ENCODE data around the gene ZNF747. TPM values are rescaled to one million over a fixed set of nuclear protein-coding genes. Genes with fewer than 3 reads are reported as not detected.
"Not testable (repeated sequence)": the region's sequence is repeated elsewhere in the genome, so short reads cannot be mapped to it uniquely, and the experiment has no call there.

Gene ZNF747
- total RNA-seq, 1 donor from 2014 or later = 8.0 TPM

GRCh38 chr16:30539000-30539964, 4.6 kb upstream of the ZNF747 start:
- intact Hi-C loops (cut with DNase I) = no loop called here
- DNase-seq (peak; percentile 66), ATAC-seq (ENCODE audit: poor library complexity) (peak; percentile 77)

- DNase-seq; ATAC-seq (ENCODE audit: poor library complexity); intact Hi-C loops (cut with DNase I): not testable (repeated sequence)
Observed at GRCh38 chr16:30536391-30537024, 1.9 kb upstream of the ZNF747 start.

- DNase-seq (peak; percentile 81), ATAC-seq (ENCODE audit: poor library complexity) (peak; percentile 59)
- intact Hi-C loops (cut with DNase I) = no loop called here
Observed at GRCh38 chr16:30535777-30536190, 1.1 kb upstream of the ZNF747 start.

- DNase-seq (no peak), ATAC-seq (ENCODE audit: poor library complexity) (peak; percentile 0)
- intact Hi-C loops (cut with DNase I) = no loop called here
Observed at GRCh38 chr16:30535106-30535776, 583 bp upstream of the ZNF747 start.

- intact Hi-C loops (cut with DNase I) = no loop called here
- DNase-seq = no peak
- ATAC-seq (ENCODE audit: poor library complexity) = peak; percentile 0
Observed at GRCh38 chr16:30533748-30534367, 800 bp downstream of the ZNF747 start.

GRCh38 chr16:30533146-30533522, 1.5 kb downstream of the ZNF747 start:
- intact Hi-C loops (cut with DNase I) = no loop called here
- ATAC-seq (ENCODE audit: poor library complexity) (no peak), DNase-seq (no peak)

GRCh38 chr16:30532285-30533145, 2.1 kb downstream of the ZNF747 start:
- intact Hi-C loops (cut with DNase I) = no loop called here
- no peak for ATAC-seq (ENCODE audit: poor library complexity)
- no peak for DNase-seq

GRCh38 chr16:30530163-30531037, 4.3 kb downstream of the ZNF747 start:
- intact Hi-C loops (cut with DNase I) = no loop called here
- DNase-seq (no peak), ATAC-seq (ENCODE audit: poor library complexity) (no peak)

GRCh38 chr16:30528799-30529457, 5.7 kb downstream of the ZNF747 start:
- ATAC-seq (ENCODE audit: poor library complexity) (no peak), DNase-seq (no peak)
- intact Hi-C loops (cut with DNase I) = loop anchor here (5.0 to 10.0 kb wide), 2 partner anchors 43 to 84 kb away; partner anchors contain the start of genes SEPHS2 and ZNF688

GRCh38 chr16:30527635-30528178, 7.0 kb downstream of the ZNF747 start:
- ATAC-seq (ENCODE audit: poor library complexity) (no peak), DNase-seq (no peak)
- intact Hi-C loops (cut with DNase I) = loop anchor here (5.0 to 10.0 kb wide), 2 partner anchors 45 to 83 kb away; partner anchors contain the start of genes SEPHS2 and ZNF688

GRCh38 chr16:30526823-30527634, 7.6 kb downstream of the ZNF747 start:
- ATAC-seq (ENCODE audit: poor library complexity) (peak; percentile 92), DNase-seq (peak; percentile 99)
- intact Hi-C loops (cut with DNase I) = loop anchor here (5.0 to 10.0 kb wide), 2 partner anchors 45 to 82 kb away; partner anchors contain the start of genes SEPHS2 and ZNF688

- DNase-seq = peak; percentile 65
- peak; percentile 68 for ATAC-seq (ENCODE audit: poor library complexity)
- intact Hi-C loops (cut with DNase I) = loop anchor here (5.0 to 10.0 kb wide), 2 partner anchors 46 to 81 kb away; partner anchors contain the start of genes SEPHS2 and ZNF688
Observed at GRCh38 chr16:30526137-30526822, 8.4 kb downstream of the ZNF747 start, which contains the start of gene ZNF768. TSS of gene ZNF768 (minus strand) at chr16:30526566. CDS start at chr16:30526413, 153 bp downstream.

- intact Hi-C loops (cut with DNase I) = loop anchor here (5.0 to 10.0 kb wide), 2 partner anchors 47 to 81 kb away; partner anchors contain the start of genes SEPHS2 and ZNF688
- ATAC-seq (ENCODE audit: poor library complexity) = no peak
- DNase-seq = no peak
Observed at GRCh38 chr16:30525844-30526136, 8.9 kb downstream of the ZNF747 start.

Data from Right ventricle myocardium superior (tissue), 1 donor.